ENCODE data around the gene RGS17.

GRCh38 chr6:153018355-153018754 lies 112.7 kb downstream of the RGS17 start:
- TF ChIP-seq CTCF (IDR thresholded peaks at IDR 0.05) (no peak), POLR2A (IDR thresholded peaks at IDR 0.05) (no peak)

All from thyroid gland (tissue), 4 donors.